Activated CD4-positive, alpha-beta T cell treated with anti-CD3 and anti-CD28 coated beads, Interleukin-2, amount 10 ng/mL, durations not matched to agents 24 days and 14 days (primary cell): ENCODE measurements around the gene ISYNA1. TPM values are rescaled to one million over a fixed set of nuclear protein-coding genes. Genes with fewer than 3 reads are reported as not detected.

Experiments used
- DNase-seq: peaks from one replicate; pipeline ENCODE4 v3.0.0; 2022
- H3K27ac Mint-ChIP-seq: one replicate; pipeline ENCODE4 v1.8.0; 2022; ENCODE audit warnings: mild to moderate bottlenecking, mixed read lengths
- H3K27me3 Mint-ChIP-seq: one replicate; pipeline ENCODE4 v1.8.0; 2022; ENCODE audit warnings: mixed read lengths
- H3K36me3 Mint-ChIP-seq: one replicate; pipeline ENCODE4 v1.8.0; 2022; ENCODE audit warnings: low read depth, mild to moderate bottlenecking, mixed read lengths
- H3K4me1 Mint-ChIP-seq: one replicate; pipeline ENCODE4 v1.8.0; 2021; ENCODE audit warnings: mixed read lengths
- H3K4me3 Mint-ChIP-seq: one replicate; pipeline ENCODE4 v1.8.0; 2022; ENCODE audit warnings: mild to moderate bottlenecking, moderate library complexity, mixed read lengths
- H3K9me3 Mint-ChIP-seq: one replicate; pipeline ENCODE4 v1.8.0; 2021; ENCODE audit warnings: mixed read lengths
- intact Hi-C: fragments of 100-400 bp; cut with micrococcal nuclease; formaldehyde crosslinking; loops from one replicate; pipeline ENCODE4 v1.15.1; 2023
- total RNA-seq: library from RNA; stranded (reverse); gene quantifications from 2 replicates; pipeline ENCODE4 v1.2.3, GENCODE V29; 2022

ISYNA1 gene
- 9.9 and 10.9 TPM in 2 replicates for total RNA-seq

DNA sequence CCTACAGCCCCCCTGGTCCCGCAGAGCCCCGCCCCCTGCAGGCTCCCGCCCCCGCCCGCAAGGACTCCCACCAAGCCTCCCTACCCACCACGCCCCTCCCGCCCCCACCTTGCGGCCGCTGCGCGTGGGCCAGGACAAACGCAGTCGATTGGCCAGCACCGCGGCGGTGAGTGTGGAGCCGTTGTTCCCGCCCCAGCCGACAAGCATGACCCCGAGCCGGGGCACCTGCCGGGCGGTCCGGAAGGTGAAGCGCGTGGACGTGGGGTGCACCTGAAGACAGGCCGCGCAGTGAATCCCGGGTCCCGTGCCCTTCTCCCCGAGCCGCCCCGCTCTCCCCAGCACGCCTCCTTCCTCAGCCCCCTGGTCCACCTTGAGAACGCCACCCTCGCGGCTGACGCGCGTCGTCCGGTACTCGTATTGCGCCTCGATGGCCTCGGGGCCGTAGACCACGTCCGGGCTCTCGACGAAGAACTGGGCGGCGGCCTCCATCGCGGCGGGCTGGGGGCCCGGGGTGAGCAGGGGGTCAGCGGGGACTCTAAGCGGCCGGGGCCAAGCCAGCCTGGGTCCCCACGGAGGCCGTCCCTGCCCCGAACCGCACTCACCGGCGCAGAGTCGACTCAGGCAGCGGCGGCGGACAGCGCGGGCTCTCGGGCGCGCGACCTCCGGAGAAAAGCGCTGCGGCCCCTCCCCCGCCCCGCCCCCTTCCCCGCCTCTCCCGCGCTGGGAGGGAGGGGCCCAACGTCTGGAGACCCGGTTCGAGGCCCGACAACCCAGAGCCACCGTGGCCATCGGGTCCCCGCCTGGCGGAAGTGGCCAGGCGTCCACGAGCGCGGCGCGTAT is at the start of gene ISYNA1:
Gene ISYNA1, minus strand, starts transcription at position 643 of the 840 bp plus-strand sequence. Its CDS starts 154 bp downstream, at position 489.
- H3K36me3 Mint-ChIP-seq = peaks cover 19% of the 10 kb centered on the region

DNA sequence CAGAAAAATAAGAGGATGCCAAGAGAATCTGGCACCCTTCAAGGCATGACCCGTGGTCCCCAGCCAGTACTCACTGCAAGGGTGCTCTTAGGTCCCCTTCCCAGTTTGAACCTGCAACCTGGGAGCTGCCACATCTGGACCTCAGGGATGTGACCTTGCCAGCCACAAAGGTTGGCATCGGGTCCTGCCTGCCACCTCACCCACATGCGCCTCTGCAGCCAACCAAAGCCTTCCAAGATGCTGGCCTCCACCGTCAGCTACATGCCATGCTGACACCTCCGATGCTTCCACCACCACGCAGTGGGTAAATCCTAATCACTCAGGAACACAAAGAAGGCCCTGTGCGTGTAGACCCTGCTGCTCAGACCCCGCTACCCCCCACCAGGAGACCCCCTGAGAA is 48.8 kb upstream of the ISYNA1 start:
- no peak for DNase-seq
- no peaks in the 10 kb centered on the region for H3K9me3 Mint-ChIP-seq
- peaks cover 1% of the 10 kb centered on the region for H3K36me3 Mint-ChIP-seq
- no peak overlapping the region for H3K4me3 Mint-ChIP-seq
- intact Hi-C loops = no loop called here
- peak overlapping the region; percentile 34 for H3K27ac Mint-ChIP-seq
- H3K4me1 Mint-ChIP-seq = peaks cover 30% of the 10 kb centered on the region
- H3K27me3 Mint-ChIP-seq = no peaks in the 10 kb centered on the region

More for the DNA sequence above, at the start of gene ISYNA1:
- H3K27ac Mint-ChIP-seq = no peak within 1 kb of the TSS
- peaks cover 24% of the 10 kb centered on the region for H3K4me1 Mint-ChIP-seq
- intact Hi-C loops = no loop called here
- H3K4me3 Mint-ChIP-seq = peak within 1 kb of the TSS; percentile 73
- no peaks in the 10 kb centered on the region for H3K27me3 Mint-ChIP-seq
- peak; percentile 82 for DNase-seq
- H3K9me3 Mint-ChIP-seq = peaks cover 5% of the 10 kb centered on the region

DNA sequence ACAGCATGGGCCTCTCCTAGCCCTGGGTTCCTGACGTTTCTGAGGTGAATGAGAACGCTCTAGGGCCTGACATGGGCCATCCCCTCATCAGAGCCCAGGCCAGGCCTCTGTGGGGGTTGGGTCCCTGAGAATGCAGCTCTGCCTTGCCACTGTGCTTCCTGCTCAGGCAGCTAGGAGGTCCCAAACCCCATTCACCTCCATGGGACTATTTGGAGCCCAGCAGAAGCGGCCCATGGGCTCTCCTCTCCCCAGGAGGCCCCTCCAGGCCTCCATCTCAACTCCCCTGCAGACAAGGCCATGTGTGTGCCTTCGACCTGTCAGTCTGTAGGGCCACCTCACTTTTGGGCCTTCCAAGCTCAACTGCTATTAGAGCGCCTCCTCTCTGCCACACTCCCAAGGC is 47.1 kb upstream of the ISYNA1 start:
- no peak overlapping the region for H3K27ac Mint-ChIP-seq
- H3K4me1 Mint-ChIP-seq = peaks cover 43% of the 10 kb centered on the region

DNA sequence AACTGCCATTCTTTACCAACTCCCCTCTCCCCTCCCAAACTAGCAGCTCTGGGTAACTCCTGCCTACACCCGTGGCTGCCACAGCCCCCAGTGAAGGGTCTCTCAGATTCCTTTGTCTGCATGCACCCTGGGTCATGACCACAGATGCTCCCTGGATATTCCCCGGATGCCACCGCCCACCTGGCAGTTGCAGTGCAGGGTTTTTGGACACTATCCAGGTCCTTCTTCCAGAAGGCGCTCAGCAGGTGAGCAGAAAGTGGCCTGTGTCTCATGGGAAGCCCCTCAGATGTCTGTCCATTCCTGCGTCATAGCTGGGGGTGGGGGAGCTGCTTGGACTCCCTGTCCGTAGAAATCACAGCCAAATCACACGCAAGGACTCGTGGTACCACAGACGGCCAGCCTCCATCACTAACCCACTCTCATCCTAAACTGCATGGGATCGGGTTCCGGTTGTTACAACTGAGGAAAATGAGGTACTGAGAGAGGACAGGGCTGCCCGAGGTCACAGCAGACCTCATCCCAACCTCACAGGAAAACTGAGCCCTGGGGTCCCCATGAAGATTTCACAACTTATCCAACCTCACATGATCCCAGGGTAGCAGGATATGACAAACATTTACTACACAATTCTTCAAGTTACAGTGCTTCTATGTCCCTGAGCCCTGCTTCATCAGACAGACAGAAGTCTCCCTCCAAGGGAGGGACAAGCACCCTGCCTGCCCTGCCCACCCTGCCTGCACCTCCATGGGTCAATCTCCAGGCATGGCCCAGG is 45.4 kb upstream of the ISYNA1 start:
- Mint-ChIP-seq H3K9me3 (no peaks in the 10 kb centered on the region), H3K36me3 (peaks cover 5% of the 10 kb centered on the region), H3K4me1 (peaks cover 58% of the 10 kb centered on the region), H3K27ac (peak overlapping the region; percentile 14), H3K27me3 (no peaks in the 10 kb centered on the region), H3K4me3 (no peak overlapping the region)
- intact Hi-C loops = no loop called here
- no peak for DNase-seq

More for the DNA sequence above, 47.1 kb upstream of the ISYNA1 start:
- intact Hi-C loops = no loop called here
- H3K4me3 Mint-ChIP-seq = no peak overlapping the region
- H3K27me3 Mint-ChIP-seq = no peaks in the 10 kb centered on the region
- H3K36me3 Mint-ChIP-seq = peaks cover 4% of the 10 kb centered on the region
- no peaks in the 10 kb centered on the region for H3K9me3 Mint-ChIP-seq
- no peak for DNase-seq

GRCh38 chr19:18481505-18482222 is 43.7 kb upstream of the ISYNA1 start:
- no peak for DNase-seq
- peaks cover 4% of the 10 kb centered on the region for H3K36me3 Mint-ChIP-seq
- intact Hi-C loops = no loop called here
- H3K4me3 Mint-ChIP-seq = peak overlapping the region; percentile 24
- peak overlapping the region; percentile 82 for H3K27ac Mint-ChIP-seq
- H3K4me1 Mint-ChIP-seq = peaks cover 61% of the 10 kb centered on the region
- no peaks in the 10 kb centered on the region for H3K27me3 Mint-ChIP-seq
- no peaks in the 10 kb centered on the region for H3K9me3 Mint-ChIP-seq

DNA sequence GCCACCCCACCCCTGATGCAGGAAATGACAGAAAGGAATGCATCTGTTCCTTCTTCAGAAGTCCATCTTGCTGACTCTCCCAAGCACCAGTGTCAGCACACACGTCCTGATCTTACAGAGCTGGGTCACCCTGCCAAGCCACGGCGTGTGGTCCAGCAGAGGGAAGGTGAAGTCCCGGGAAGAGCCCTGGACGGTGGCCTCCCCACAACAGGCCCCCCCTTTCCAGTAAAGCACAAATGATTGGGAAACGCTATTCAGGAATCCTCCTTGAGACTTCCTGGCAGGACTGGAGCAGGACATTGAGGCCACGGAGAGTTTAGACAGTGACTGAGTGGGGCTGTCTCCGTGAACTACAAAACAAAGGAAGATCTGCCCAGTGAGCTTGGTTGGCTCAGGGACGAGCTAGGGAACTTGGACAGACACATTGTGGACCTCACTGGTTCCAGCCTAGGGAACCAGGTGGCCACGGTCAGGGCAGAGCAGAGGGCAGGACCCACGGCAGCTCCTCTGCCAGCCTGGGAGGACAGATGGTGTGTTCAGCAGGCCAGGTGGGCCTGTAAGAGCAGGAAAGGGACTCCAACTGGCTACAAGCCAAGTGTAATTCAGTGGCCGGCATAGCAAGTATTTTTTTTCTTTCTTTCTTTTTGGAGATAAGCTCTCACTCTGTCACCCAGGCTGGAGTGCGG is 42.2 kb upstream of the ISYNA1 start:
- H3K4me3 Mint-ChIP-seq = peak overlapping the region; percentile 82
- H3K9me3 Mint-ChIP-seq = no peaks in the 10 kb centered on the region
- peaks cover 4% of the 10 kb centered on the region for H3K36me3 Mint-ChIP-seq
- intact Hi-C loops = no loop called here
- peak overlapping the region; percentile 96 for H3K27ac Mint-ChIP-seq
- peaks cover 62% of the 10 kb centered on the region for H3K4me1 Mint-ChIP-seq
- no peaks in the 10 kb centered on the region for H3K27me3 Mint-ChIP-seq
- DNase-seq = no peak

- H3K36me3 Mint-ChIP-seq = peaks cover 4% of the 10 kb centered on the region
- peak; percentile 84 for DNase-seq
- H3K27ac Mint-ChIP-seq = peak overlapping the region; percentile 96
- H3K4me1 Mint-ChIP-seq = peaks cover 61% of the 10 kb centered on the region
- peak overlapping the region; percentile 82 for H3K4me3 Mint-ChIP-seq
- H3K9me3 Mint-ChIP-seq = no peaks in the 10 kb centered on the region
- intact Hi-C loops = loop anchor here (1.0 to 5.0 kb wide), 3 partner anchors 18 to 94 kb away; partner anchors contain the start of genes ELL and UBA52
- no peaks in the 10 kb centered on the region for H3K27me3 Mint-ChIP-seq
Observed at GRCh38 chr19:18478545-18479311, 40.8 kb upstream of the ISYNA1 start.

DNA sequence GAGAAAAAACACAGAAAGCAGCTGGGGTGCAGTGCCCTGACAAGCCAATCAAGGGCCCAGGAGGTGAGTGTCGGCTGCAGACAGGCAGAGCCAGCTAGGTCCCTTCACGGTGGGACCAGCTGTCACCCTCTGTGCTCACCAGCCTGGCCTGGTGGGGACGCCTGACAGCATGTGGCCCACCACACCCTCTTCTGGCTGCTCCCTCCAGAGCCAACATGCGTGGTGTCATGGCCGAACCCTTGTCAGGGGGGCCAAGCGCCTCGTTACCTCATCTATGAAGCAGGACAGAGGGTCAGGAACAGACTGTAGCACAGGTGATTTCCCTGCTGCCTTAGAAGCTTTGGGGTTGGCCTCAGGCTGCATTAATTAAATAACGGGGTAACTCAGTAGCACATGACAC is 40.0 kb upstream of the ISYNA1 start:
- H3K27ac Mint-ChIP-seq = peak overlapping the region; percentile 96
- peaks cover 4% of the 10 kb centered on the region for H3K36me3 Mint-ChIP-seq
- no peaks in the 10 kb centered on the region for H3K9me3 Mint-ChIP-seq
- H3K4me1 Mint-ChIP-seq = peaks cover 57% of the 10 kb centered on the region
- no peak for DNase-seq
- no peak overlapping the region for H3K4me3 Mint-ChIP-seq
- no peaks in the 10 kb centered on the region for H3K27me3 Mint-ChIP-seq
- intact Hi-C loops = loop anchor here (5.0 kb wide), 1 partner anchor 94 kb away; the partner anchor contains the start of gene UBA52

DNA sequence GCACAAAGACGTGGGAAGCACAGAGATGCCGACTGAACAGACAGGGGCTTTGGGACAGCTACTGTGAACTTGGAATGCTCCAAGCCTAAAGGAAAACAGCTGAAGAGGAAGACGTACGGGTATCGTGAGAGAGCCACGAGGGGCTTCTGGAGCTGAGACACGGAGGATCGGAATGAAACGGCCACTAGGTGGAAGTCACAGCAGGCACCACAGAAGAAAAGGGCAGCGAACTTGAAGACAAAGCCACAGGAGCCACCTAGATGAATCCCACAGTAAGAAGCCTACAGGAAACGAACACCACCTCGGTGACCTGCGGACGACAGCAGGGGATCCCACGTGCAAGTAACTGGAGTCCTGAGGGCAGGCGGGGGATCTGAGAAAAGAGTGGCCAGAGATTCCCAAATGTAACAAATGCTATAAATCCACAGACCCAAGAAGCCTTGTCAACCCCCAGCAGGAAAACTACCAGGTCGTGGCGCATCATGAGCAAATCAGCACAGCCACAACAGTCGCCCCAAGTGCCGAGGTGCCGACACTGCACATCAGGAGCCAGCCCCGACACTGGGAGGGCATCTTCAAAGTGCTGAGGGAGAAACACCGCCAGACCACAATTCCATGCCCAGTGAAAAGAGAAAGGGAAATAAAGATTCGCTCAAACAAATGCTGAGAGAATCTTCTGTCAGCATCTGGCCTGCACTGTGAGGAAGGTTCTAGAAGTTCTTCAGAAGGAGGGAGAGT is 39.3 kb upstream of the ISYNA1 start:
- intact Hi-C loops = loop anchor here (5.0 kb wide), 1 partner anchor 95 kb away; the partner anchor contains the start of gene UBA52
- Mint-ChIP-seq H3K4me3 (no peak overlapping the region), H3K36me3 (peaks cover 4% of the 10 kb centered on the region), H3K9me3 (no peaks in the 10 kb centered on the region), H3K27me3 (no peaks in the 10 kb centered on the region), H3K27ac (peak overlapping the region; percentile 96), H3K4me1 (peaks cover 49% of the 10 kb centered on the region)
- DNase-seq = no peak

GRCh38 chr19:18476507-18477041 is 38.6 kb upstream of the ISYNA1 start:
- Mint-ChIP-seq H3K36me3 (peaks cover 6% of the 10 kb centered on the region), H3K4me3 (no peak overlapping the region), H3K27me3 (no peaks in the 10 kb centered on the region), H3K27ac (peak overlapping the region; percentile 96), H3K9me3 (no peaks in the 10 kb centered on the region), H3K4me1 (peaks cover 45% of the 10 kb centered on the region)
- DNase-seq = no peak
- intact Hi-C loops = loop anchor here (5.0 kb wide), 1 partner anchor 96 kb away; the partner anchor contains the start of gene UBA52

GRCh38 chr19:18475762-18476331 is 37.9 kb upstream of the ISYNA1 start:
- DNase-seq = no peak
- no peaks in the 10 kb centered on the region for H3K27me3 Mint-ChIP-seq
- intact Hi-C loops = loop anchor here (5.0 kb wide), 1 partner anchor 96 kb away; the partner anchor contains the start of gene UBA52
- H3K4me3 Mint-ChIP-seq = no peak overlapping the region
- H3K36me3 Mint-ChIP-seq = peaks cover 4% of the 10 kb centered on the region
- peak overlapping the region; percentile 48 for H3K27ac Mint-ChIP-seq
- H3K9me3 Mint-ChIP-seq = no peaks in the 10 kb centered on the region
- H3K4me1 Mint-ChIP-seq = peaks cover 38% of the 10 kb centered on the region
